HG03457 (cell line): ENCODE data around the gene SELE.
"Not testable (repeated sequence)": the region's sequence is repeated elsewhere in the genome, so short reads cannot be mapped to it uniquely, and the experiment has no call there.

Experiments
- ATAC-seq: cut with Tn5 transposase; IDR thresholded peaks from one replicate; pipeline ENCODE4 v1.9.1; 2021; ENCODE audit warnings: moderate number of reproducible peaks; ENCODE audit not compliant: unreplicated experiment

Gene SELE

DNA sequence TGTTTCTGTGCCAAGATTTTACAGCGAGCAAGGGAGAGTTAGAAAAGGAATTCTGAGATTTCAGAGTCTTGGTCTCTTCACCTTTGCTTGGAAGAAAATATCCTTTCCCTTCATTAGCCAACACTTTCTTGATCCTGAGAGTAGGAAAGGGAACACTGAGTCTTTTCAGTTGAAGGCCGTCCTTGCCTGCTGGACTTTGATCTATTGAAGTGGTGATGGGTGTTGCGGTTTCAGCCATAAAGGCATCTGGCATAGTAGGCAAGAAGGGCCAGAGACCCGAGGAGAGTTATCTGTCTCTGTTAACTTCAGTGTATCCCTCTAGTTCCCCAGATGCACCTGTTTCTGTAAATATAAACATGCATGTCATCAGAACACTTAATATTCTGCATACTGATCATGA, 9.7 kb downstream of the SELE start:
- no peak for ATAC-seq

DNA sequence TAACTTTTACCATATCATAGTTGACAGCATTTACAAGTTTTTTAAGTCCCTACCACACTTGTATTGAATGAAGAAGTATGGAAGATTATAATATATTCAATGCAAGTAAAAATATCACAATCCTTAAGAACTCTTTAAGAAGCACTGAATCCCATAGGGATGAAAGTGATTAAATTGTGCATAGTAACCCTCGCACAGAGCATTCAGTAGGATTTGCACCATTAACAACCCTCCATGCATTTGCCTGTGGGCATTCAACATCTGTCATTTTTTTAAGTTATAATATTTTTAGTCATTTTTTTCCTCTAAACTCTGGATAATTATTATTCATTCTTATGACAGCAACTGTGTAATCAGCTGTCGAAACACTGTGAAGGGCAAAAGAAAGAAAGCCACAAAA, 10.1 kb downstream of the SELE start:
- ATAC-seq, result no peak

DNA sequence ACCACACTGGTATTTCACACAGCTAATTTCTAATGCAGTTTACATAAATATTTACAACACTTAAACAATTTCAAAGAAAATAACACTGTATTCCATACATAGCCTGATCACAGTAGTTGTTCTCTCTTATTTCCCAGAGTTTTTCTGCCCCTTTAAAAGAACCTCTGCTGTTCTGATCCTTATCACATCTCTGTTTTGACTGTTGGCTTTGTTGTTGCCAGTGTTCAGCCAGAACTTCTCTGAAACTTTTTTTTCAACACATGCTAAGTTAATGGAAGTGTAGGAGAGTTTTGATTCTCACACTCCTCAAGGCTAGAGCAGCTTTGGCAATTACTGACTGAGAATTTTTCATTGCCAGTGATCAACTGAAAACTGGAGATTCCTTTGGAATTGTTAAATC, 11.1 kb downstream of the SELE start:
- no peak for ATAC-seq

DNA sequence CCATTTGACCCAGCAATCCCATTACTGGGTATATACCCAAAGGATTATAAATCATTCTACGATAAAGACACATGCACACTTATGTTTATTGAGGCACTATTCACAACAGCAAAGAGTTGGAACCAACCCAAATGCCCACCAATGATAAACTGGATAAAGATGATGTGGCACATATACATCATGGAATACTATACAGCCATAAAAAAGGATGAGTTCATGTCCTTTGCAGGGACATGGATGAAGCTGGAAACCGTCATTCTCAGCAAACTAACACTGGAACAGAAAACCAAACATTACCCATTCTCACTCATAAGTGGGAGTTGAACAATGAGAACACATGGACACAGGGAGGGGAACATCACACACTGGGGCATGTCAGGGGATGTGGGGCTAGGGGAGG, 18.8 kb downstream of the SELE start:
- ATAC-seq, result not testable (repeated sequence)

DNA sequence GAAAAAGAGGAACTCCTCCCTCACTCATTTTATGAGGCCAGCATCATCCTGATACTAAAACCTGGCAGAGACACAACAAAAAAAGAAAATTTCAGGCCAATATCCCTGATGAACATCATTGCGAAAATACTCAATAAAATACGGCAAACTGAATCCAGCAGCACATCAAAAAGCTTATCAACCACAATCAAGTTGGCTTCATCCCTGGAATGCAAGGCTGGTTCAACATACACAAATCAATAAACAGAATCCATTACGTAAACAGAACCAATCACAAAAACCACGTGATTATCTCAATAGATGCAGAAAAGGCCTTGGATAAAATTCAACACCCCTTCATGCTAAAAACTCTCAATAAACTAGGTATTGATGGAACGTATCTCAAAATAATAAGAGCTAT, 20.8 kb downstream of the SELE start:
- not testable (repeated sequence) for ATAC-seq

- no peak for ATAC-seq
Measured at GRCh38 chr1:169712309-169712631, 21.6 kb downstream of the SELE start.

DNA sequence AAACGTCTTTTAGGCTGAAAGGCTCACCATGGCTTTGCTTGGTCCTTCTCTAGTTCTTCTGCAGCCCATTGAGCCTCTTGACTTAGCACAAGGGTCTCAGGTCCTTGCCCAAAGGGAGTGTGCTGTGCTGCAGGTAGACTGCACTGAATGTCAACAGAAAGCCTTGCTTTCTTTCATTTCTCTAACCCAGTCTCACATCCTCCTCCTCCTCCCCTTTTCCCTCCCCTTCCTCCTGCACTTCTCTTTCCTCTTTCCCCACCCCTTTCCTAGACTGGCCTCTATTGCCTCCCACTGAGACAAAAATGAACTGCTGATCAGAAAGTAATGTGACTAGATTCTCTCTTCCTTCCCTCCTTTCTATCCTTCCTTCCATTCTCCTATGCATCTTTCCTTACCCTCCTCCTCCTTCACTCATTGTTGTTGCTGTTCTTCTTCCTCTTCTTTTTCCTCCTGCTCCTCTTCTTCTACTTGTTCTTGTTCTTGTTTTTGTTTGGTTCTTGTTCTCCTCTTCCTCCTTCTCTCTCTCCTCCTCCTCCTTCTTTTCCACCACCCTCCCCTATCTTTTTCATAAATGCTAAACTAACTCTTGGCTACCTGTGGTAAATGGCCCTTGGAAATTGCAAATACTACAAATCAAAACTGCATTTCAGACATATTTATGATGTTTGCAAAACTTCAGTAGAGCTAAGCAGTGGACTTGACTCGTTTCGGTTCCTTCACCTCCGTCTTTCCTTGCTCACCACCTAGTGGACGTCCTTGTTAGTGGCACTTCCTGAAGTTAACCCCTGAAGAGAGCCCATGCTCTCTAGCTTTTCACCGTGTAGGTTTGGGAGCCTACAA, 22.2 kb downstream of the SELE start, which contains the start of gene SELL:
SELL (minus strand) TSS at position 152 of the 840 bp plus-strand sequence; CDS start at position 30, 122 bp downstream.
- peak; percentile 73 for ATAC-seq

- no peak for ATAC-seq
Measured at GRCh38 chr1:169708647-169709046, 25.2 kb downstream of the SELE start.

- ATAC-seq, result no peak
Measured at GRCh38 chr1:169707912-169708604, 25.8 kb downstream of the SELE start.

- ATAC-seq, result no peak
Measured at GRCh38 chr1:169704797-169705196, 29.1 kb downstream of the SELE start.

GRCh38 chr1:169701261-169702005, 32.4 kb downstream of the SELE start:
- ATAC-seq, result no peak

- ATAC-seq, result no peak
Measured at GRCh38 chr1:169699707-169700106, 34.2 kb downstream of the SELE start.

- no peak for ATAC-seq
Measured at GRCh38 chr1:169698976-169699375, 34.9 kb downstream of the SELE start.

- ATAC-seq, result no peak
Measured at GRCh38 chr1:169697755-169698154, 36.1 kb downstream of the SELE start.

GRCh38 chr1:169696273-169697100, 37.4 kb downstream of the SELE start:
- ATAC-seq, result no peak

- ATAC-seq, result no peak
Measured at GRCh38 chr1:169694304-169695075, 39.4 kb downstream of the SELE start.

GRCh38 chr1:169692756-169693460, 41.0 kb downstream of the SELE start:
- ATAC-seq, result peak; percentile 38

GRCh38 chr1:169690489-169690888, 43.4 kb downstream of the SELE start:
- no peak for ATAC-seq

- ATAC-seq, result no peak
Measured at GRCh38 chr1:169689395-169689794, 44.5 kb downstream of the SELE start.
